ENCODE measurements around the gene TTC34.
A peak's percentile ranks its signal among the peaks of the same experiment; 100 is the strongest.

The TTC34 gene

GRCh38 chr1:2808831-2809605 lies 7.5 kb upstream of the TTC34 start:
- Histone ChIP-seq H3K4me1 (ENCODE audit: control insufficient read depth in 1 of 2, insufficient read depth in 2 of 2, low read length in 2 of 2) (no peaks in the 10 kb centered on the region), H2AFZ (ENCODE audit: insufficient read depth, low read length, poor library complexity) (no peak overlapping the region), H3K14ac (ENCODE audit: low read length) (no peak overlapping the region), H4K12ac (ENCODE audit: low read depth, low read length) (no peak overlapping the region), H3K4me3 (ENCODE audit: low read depth, low read length) (peak overlapping the region; percentile 44), H3K18ac (ENCODE audit: low read length) (no peak overlapping the region), H3K79me1 (ENCODE audit: low read length) (no peaks in the 10 kb centered on the region), H3K27ac (ENCODE audit: low read depth, low read length) (no peak overlapping the region), H2BK5ac (ENCODE audit: low read depth, low read length, poor library complexity) (no peak overlapping the region), H3K79me2 (ENCODE audit: control insufficient read depth, insufficient read depth, low read length, poor library complexity) (no peaks in the 10 kb centered on the region), H3K27me3 (ENCODE audit: insufficient read depth, low read length) (no peaks in the 10 kb centered on the region), H2BK120ac (ENCODE audit: insufficient read depth, low read length, poor library complexity) (no peak overlapping the region), H2BK12ac (ENCODE audit: low read length) (no peak overlapping the region), H3K4me2 (ENCODE audit: low read length) (no peak overlapping the region), H4K8ac (ENCODE audit: low read depth, low read length) (no peak overlapping the region), H4K91ac (ENCODE audit: low read depth, low read length) (no peak overlapping the region), H3K9ac (ENCODE audit: low read length) (no peak overlapping the region), H3K9me3 (ENCODE audit: insufficient read depth, low read depth, low read length) (peaks cover 67% of the 10 kb centered on the region), H2AK5ac (ENCODE audit: low read length) (no peak overlapping the region), H3K36me3 (ENCODE audit: control insufficient read depth in 1 of 2, insufficient read depth in 2 of 2, low read length in 2 of 2) (no peaks in the 10 kb centered on the region), H3K4ac (ENCODE audit: low read depth, low read length) (no peak overlapping the region), H3K23ac (ENCODE audit: low read length) (no peak overlapping the region)
- WGBS (ENCODE audit: extremely low coverage, insufficient coverage, insufficient read length): no CpG with 5 or more reads among the region's 34 CpGs
- no peak for DNase-seq

DNA sequence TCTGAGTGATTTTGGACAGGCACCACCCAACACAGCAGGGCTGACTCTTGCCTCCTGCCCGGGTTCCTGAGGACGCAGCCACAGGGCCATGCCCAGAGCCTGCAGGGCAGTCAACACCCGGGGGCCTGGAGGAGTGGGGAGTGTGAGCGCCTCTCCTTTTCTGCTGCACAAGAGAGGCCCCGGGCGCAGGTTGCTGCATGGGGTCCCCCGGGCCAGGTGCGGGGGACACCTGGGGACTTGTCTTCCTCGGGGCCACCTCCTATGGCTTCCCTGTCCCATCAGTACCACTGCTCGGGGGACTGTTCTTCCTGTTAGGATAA lies 6.9 kb upstream of the TTC34 start:
- no peak overlapping the region for H2AFZ ChIP-seq (ENCODE audit: insufficient read depth, low read length, poor library complexity)
- H3K79me2 ChIP-seq (ENCODE audit: control insufficient read depth, insufficient read depth, low read length, poor library complexity): no peaks in the 10 kb centered on the region
- peaks cover 69% of the 10 kb centered on the region for H3K9me3 ChIP-seq (ENCODE audit: insufficient read depth, low read depth, low read length)
- no peak overlapping the region for H3K14ac ChIP-seq (ENCODE audit: low read length)
- H2BK12ac ChIP-seq (ENCODE audit: low read length): no peak overlapping the region
- H4K12ac ChIP-seq (ENCODE audit: low read depth, low read length): no peak overlapping the region
- H2AK5ac ChIP-seq (ENCODE audit: low read length): no peak overlapping the region
- no peaks in the 10 kb centered on the region for H3K27me3 ChIP-seq (ENCODE audit: insufficient read depth, low read length)
- H3K4me2 ChIP-seq (ENCODE audit: low read length): no peak overlapping the region
- no peak overlapping the region for H2BK120ac ChIP-seq (ENCODE audit: insufficient read depth, low read length, poor library complexity)
- H4K8ac ChIP-seq (ENCODE audit: low read depth, low read length): no peak overlapping the region
- H3K23ac ChIP-seq (ENCODE audit: low read length): no peak overlapping the region
- no peaks in the 10 kb centered on the region for H3K36me3 ChIP-seq (ENCODE audit: control insufficient read depth in 1 of 2, insufficient read depth in 2 of 2, low read length in 2 of 2)
- H3K4ac ChIP-seq (ENCODE audit: low read depth, low read length): no peak overlapping the region
- no peak overlapping the region for H3K27ac ChIP-seq (ENCODE audit: low read depth, low read length)
- no peak overlapping the region for H2BK5ac ChIP-seq (ENCODE audit: low read depth, low read length, poor library complexity)
- no peak overlapping the region for H3K4me3 ChIP-seq (ENCODE audit: low read depth, low read length)
- WGBS (ENCODE audit: extremely low coverage, insufficient coverage, insufficient read length): no CpG with 5 or more reads among the region's 10 CpGs
- no peak overlapping the region for H4K91ac ChIP-seq (ENCODE audit: low read depth, low read length)
- H3K79me1 ChIP-seq (ENCODE audit: low read length): no peaks in the 10 kb centered on the region
- no peak for DNase-seq
- H3K18ac ChIP-seq (ENCODE audit: low read length): no peak overlapping the region
- no peaks in the 10 kb centered on the region for H3K4me1 ChIP-seq (ENCODE audit: control insufficient read depth in 1 of 2, insufficient read depth in 2 of 2, low read length in 2 of 2)
- no peak overlapping the region for H3K9ac ChIP-seq (ENCODE audit: low read length)

DNA sequence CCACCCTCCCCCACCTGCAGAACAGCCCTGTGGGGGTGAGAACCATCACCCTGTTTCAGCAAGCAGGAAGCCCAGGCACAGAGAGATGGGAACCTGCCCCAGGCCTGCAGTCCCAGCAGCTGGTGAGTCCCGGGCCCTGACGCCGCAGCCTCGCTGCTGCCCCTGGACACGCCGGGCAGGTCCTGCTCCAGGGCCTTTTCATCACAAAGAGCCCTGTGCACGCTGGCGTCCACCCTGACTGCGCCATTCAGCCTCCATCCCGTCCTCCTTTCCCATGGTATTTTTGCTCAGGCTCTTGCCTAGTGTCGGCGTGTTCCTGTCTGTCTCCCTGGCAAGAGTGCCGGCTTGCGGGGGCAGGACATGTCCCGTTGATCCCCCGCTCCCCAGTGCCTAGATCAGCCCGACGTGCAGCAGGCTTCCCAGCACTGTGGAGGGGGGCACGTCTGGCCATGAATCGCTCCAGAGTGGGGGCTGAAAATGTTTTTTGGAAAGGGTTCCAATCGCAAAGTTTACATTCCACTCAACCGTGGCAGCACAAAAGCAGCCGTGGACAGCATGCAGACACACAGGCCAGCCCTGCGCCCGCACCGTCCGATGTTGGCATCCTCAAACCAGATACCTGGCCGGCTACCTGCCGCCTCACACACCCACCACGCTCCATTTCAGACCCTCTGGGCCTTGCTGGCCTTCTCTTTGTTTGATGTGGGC lies 6.3 kb upstream of the TTC34 start:
- H3K9ac ChIP-seq (ENCODE audit: low read length): no peak overlapping the region
- H2BK12ac ChIP-seq (ENCODE audit: low read length): no peak overlapping the region
- no peak overlapping the region for H4K12ac ChIP-seq (ENCODE audit: low read depth, low read length)
- H3K4ac ChIP-seq (ENCODE audit: low read depth, low read length): no peak overlapping the region
- no peak overlapping the region for H3K27ac ChIP-seq (ENCODE audit: low read depth, low read length)
- no peak overlapping the region for H4K8ac ChIP-seq (ENCODE audit: low read depth, low read length)
- no peak overlapping the region for H3K18ac ChIP-seq (ENCODE audit: low read length)
- H2BK120ac ChIP-seq (ENCODE audit: insufficient read depth, low read length, poor library complexity): no peak overlapping the region
- no peak overlapping the region for H2AK5ac ChIP-seq (ENCODE audit: low read length)
- H3K23ac ChIP-seq (ENCODE audit: low read length): no peak overlapping the region
- H2AFZ ChIP-seq (ENCODE audit: insufficient read depth, low read length, poor library complexity): no peak overlapping the region
- WGBS (ENCODE audit: extremely low coverage, insufficient coverage, insufficient read length): no CpG with 5 or more reads among the region's 30 CpGs
- H3K4me2 ChIP-seq (ENCODE audit: low read length): no peak overlapping the region
- no peak overlapping the region for H3K4me3 ChIP-seq (ENCODE audit: low read depth, low read length)
- H3K9me3 ChIP-seq (ENCODE audit: insufficient read depth, low read depth, low read length): peaks cover 69% of the 10 kb centered on the region
- H3K79me1 ChIP-seq (ENCODE audit: low read length): no peaks in the 10 kb centered on the region
- H3K14ac ChIP-seq (ENCODE audit: low read length): no peak overlapping the region
- no peaks in the 10 kb centered on the region for H3K36me3 ChIP-seq (ENCODE audit: control insufficient read depth in 1 of 2, insufficient read depth in 2 of 2, low read length in 2 of 2)
- H3K4me1 ChIP-seq (ENCODE audit: control insufficient read depth in 1 of 2, insufficient read depth in 2 of 2, low read length in 2 of 2): no peaks in the 10 kb centered on the region
- no peak overlapping the region for H4K91ac ChIP-seq (ENCODE audit: low read depth, low read length)
- DNase-seq: no peak
- H2BK5ac ChIP-seq (ENCODE audit: low read depth, low read length, poor library complexity): no peak overlapping the region
- no peaks in the 10 kb centered on the region for H3K27me3 ChIP-seq (ENCODE audit: insufficient read depth, low read length)
- no peaks in the 10 kb centered on the region for H3K79me2 ChIP-seq (ENCODE audit: control insufficient read depth, insufficient read depth, low read length, poor library complexity)

GRCh38 chr1:2807036-2807435 lies 5.5 kb upstream of the TTC34 start:
- Histone ChIP-seq H2AFZ (ENCODE audit: insufficient read depth, low read length, poor library complexity) (no peak overlapping the region), H2BK120ac (ENCODE audit: insufficient read depth, low read length, poor library complexity) (no peak overlapping the region), H2AK5ac (ENCODE audit: low read length) (no peak overlapping the region), H3K27ac (ENCODE audit: low read depth, low read length) (no peak overlapping the region), H3K4me1 (ENCODE audit: control insufficient read depth in 1 of 2, insufficient read depth in 2 of 2, low read length in 2 of 2) (no peaks in the 10 kb centered on the region), H3K4me2 (ENCODE audit: low read length) (no peak overlapping the region), H3K14ac (ENCODE audit: low read length) (no peak overlapping the region), H3K27me3 (ENCODE audit: insufficient read depth, low read length) (no peaks in the 10 kb centered on the region), H3K36me3 (ENCODE audit: control insufficient read depth in 1 of 2, insufficient read depth in 2 of 2, low read length in 2 of 2) (no peaks in the 10 kb centered on the region), H4K91ac (ENCODE audit: low read depth, low read length) (no peak overlapping the region), H4K12ac (ENCODE audit: low read depth, low read length) (no peak overlapping the region), H2BK5ac (ENCODE audit: low read depth, low read length, poor library complexity) (no peak overlapping the region), H4K8ac (ENCODE audit: low read depth, low read length) (no peak overlapping the region), H3K9ac (ENCODE audit: low read length) (no peak overlapping the region), H3K23ac (ENCODE audit: low read length) (no peak overlapping the region), H3K9me3 (ENCODE audit: insufficient read depth, low read depth, low read length) (peaks cover 68% of the 10 kb centered on the region), H3K79me1 (ENCODE audit: low read length) (no peaks in the 10 kb centered on the region), H3K79me2 (ENCODE audit: control insufficient read depth, insufficient read depth, low read length, poor library complexity) (no peaks in the 10 kb centered on the region), H3K18ac (ENCODE audit: low read length) (no peak overlapping the region), H3K4ac (ENCODE audit: low read depth, low read length) (no peak overlapping the region), H2BK12ac (ENCODE audit: low read length) (no peak overlapping the region), H3K4me3 (ENCODE audit: low read depth, low read length) (no peak overlapping the region)
- no CpG with 5 or more reads among the region's 8 CpGs for WGBS (ENCODE audit: extremely low coverage, insufficient coverage, insufficient read length)
- no peak for DNase-seq
